ENCODE results near the gene SLC17A2.

The SLC17A2 gene

GRCh38 chr6:25921525-25922203, 8.8 kb downstream of the SLC17A2 start:
- DNase-seq (ENCODE audit: extremely low read depth in 1 of 2, low read depth in 1 of 2), result no peak

- DNase-seq (ENCODE audit: extremely low read depth in 1 of 2, low read depth in 1 of 2), result no peak
These were observed 10.8 kb downstream of the SLC17A2 start for GRCh38 chr6:25919657-25920056.

GRCh38 chr6:25918083-25918683, 12.3 kb downstream of the SLC17A2 start:
- DNase-seq (ENCODE audit: extremely low read depth in 1 of 2, low read depth in 1 of 2), result no peak

DNA sequence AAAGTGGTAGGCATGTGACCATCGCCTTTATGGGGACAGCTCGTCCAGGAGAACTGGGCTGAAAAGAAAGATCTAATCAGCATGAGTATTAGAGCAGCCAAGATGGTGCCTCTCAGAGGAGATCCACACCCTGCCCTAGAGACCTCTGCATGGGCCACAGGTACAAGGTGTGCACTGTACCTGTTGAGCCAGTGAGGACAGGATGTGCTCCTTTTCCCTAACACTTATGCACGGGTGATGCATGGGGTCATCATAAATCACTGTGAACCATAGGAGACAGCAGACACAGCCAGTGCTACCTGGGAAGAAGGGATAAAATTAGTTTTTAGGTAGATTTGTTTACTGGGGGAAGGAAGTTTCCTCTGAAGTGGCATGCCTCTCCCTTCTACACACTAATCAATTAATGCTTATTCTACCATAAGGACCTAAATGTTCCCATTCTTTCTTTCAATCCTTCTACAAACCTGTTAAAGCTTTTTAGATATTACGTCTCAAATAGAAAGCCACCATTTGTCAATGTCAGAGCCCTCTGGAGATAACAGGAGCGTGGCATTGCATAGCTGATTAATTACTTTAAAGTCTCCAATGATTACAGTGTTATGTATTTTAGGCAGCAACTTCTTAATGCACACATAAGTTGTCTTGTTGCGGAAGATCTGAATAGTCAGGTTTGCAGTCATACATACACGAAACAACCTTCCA, 13.6 kb downstream of the SLC17A2 start:
- no peak for DNase-seq (ENCODE audit: extremely low read depth in 1 of 2, low read depth in 1 of 2)

DNA sequence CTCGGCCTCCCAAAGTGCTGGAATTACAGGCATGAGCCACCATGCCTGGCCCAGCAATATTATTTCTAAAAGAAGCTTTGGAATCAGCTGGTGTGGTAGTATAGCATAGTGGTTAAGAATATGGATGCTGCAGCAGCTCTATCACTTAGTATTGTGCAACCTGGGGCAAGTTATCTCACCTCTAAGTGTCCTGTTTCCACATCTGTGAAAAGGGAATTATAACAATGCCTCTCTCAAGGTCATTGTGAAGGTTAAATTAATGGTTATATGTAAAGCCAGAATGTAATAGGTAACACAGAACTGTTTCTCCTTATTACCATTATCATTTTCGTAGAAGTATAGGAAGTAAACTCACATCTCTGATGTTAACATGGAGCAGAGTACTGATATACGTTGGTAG, 14.2 kb downstream of the SLC17A2 start:
- DNase-seq (ENCODE audit: extremely low read depth in 1 of 2, low read depth in 1 of 2), result no peak

DNA sequence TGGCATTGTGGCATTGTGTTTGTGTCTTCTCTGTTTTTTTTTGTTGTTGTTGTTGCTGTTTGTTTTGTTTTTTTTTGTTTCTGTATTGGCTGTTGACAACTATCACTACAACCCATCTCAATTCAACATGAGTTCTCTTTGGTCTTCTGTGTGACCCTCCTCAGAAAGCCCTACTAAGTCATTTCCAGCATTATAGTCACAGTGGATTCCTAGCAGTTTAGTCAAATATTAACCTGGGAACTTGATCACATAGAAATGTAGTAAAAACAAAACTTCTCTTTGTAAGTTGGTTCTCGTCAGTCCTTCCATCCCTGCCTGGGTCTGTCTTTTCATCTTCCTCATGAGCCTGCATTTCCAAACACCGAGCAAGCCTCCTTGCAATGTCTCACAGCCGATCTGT, 16.8 kb downstream of the SLC17A2 start:
- DNase-seq (ENCODE audit: extremely low read depth in 1 of 2, low read depth in 1 of 2), result no peak

GRCh38 chr6:25911351-25911750, 19.1 kb downstream of the SLC17A2 start:
- DNase-seq (ENCODE audit: extremely low read depth in 1 of 2, low read depth in 1 of 2), result no peak

DNA sequence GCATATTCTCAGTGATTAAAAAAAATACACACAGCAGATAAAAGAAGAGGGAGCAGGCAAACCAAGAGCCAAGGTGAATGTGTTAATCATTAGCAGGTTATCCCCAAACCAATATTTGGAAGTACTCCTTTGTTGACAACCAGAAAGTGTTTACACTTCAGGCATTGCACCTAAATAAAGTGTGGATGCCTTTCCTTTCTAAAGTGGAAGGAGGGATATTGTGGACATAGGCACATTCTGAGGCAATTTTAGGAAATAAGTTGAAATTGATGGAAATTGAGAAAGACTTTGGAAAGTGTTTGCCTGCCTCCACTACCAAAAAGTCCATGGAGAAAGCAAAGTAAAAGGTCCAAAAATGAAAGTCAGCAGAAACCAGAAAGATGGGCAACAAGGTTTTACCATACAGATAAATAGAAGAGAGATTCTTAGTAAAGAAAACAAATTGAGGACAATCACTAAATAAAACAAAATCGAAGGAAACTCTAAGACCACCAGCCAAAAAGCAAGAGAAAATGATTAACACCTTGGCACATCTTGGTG, 22.9 kb downstream of the SLC17A2 start:
- DNase-seq (ENCODE audit: extremely low read depth in 1 of 2, low read depth in 1 of 2), result no peak

- no peak for DNase-seq (ENCODE audit: extremely low read depth in 1 of 2, low read depth in 1 of 2)
These were observed 26.9 kb downstream of the SLC17A2 start for GRCh38 chr6:25903467-25904099.

DNA sequence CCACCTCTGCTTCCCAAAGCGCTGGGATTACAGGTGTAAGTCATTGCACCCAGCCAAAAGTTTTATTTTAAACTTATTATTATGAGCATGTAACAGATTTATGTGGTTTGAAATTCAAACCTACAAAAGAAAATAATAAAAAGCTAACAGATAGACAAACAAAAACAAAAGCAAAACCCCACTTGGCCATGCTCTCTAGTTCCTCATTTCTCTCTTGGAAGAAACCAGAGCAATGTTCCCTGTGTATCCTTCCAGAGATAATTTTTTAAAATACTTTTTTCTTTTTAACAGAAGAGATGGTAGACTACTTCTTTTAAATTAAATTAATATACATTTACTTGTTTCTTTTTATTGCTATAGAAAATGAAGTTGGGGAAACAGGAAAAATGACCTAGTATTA, 28.4 kb downstream of the SLC17A2 start:
- no peak for DNase-seq (ENCODE audit: extremely low read depth in 1 of 2, low read depth in 1 of 2)

DNA sequence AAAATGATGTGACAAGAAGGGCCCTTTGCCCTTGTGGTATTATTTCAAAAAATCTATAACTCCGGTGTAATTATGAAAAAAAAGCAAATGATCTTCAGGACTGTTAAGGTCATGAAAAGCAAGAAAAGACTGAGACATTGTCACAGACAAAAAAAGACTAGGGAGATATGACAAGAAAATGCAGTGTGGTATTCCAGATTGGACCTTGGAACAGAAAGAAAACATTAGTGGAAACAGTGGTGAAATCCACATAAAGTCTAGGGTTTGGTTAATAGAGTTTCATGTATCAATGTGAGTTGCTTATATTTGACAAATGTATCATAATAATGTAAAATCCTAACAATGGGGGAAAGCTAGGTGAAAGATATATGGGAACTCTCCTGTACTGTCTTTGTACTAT, 29.6 kb downstream of the SLC17A2 start:
- DNase-seq (ENCODE audit: extremely low read depth in 1 of 2, low read depth in 1 of 2), result no peak

DNA sequence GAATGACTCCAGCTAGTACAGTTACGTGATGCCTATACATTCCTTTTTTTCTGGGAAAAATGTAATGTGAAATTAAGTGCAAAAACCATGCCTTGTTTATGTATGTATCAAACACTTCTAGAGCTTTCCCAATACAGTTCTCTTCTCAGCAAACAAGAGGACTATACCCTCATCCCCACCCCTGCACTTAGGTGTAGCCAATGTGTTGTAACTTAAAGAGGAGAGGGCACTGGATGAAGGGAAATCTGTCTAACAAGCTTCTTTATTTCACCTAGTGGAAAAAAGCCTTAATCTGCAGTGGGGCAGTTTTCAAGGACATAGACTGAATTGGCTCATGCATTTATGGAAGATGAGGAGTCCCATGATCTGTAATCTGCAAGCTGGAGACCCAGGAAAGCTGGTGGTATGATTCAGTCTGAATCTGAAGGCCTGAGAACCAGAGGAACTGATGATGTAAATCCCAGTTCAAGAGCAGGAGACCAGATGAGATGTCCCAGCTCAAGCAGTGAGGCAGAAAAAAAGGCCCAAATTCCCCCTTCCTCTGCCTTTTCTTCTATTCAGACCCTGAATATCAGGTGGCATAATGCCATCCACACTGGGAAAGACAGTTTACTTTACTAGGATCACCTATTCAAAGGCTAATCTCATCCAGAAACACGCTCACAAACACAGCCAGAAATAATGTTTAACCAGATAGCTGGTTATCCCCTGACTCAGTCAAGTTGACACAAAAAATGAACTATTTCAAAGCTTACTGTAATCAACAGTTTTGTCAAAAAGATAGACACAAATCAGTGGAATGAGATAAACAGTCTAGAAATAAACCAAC, 30.7 kb downstream of the SLC17A2 start:
- DNase-seq (ENCODE audit: extremely low read depth in 1 of 2, low read depth in 1 of 2), result no peak

GRCh38 chr6:25899123-25899522, 31.4 kb downstream of the SLC17A2 start:
- DNase-seq (ENCODE audit: extremely low read depth in 1 of 2, low read depth in 1 of 2), result no peak

- no peak for DNase-seq (ENCODE audit: extremely low read depth in 1 of 2, low read depth in 1 of 2)
These were observed 32.1 kb downstream of the SLC17A2 start for GRCh38 chr6:25898289-25898977.

- no peak for DNase-seq (ENCODE audit: extremely low read depth in 1 of 2, low read depth in 1 of 2)
These were observed 34.2 kb downstream of the SLC17A2 start for GRCh38 chr6:25896252-25896651.

DNA sequence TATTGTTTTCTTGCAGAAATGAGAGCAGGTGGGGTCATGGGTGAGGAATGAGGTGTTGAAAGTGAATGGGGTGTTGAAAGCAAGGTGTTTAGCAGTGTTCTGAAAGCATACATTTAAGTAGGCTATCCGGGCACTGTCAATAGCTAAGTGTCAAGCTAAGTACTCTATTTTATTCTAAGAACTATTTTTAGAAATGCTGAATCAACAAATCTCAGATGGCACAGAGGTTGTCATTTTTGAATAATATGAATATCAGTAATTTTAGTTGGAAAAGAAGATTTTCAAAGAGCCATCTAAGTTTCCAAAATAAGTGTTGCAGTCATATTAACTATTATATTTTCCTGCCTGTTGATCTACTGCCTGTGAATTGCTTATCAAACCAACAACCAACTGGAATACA, 34.7 kb downstream of the SLC17A2 start:
- DNase-seq (ENCODE audit: extremely low read depth in 1 of 2, low read depth in 1 of 2), result no peak

- no peak for DNase-seq (ENCODE audit: extremely low read depth in 1 of 2, low read depth in 1 of 2)
These were observed 36.7 kb downstream of the SLC17A2 start for GRCh38 chr6:25893778-25894177.

GRCh38 chr6:25892877-25893276, 37.6 kb downstream of the SLC17A2 start:
- no peak for DNase-seq (ENCODE audit: extremely low read depth in 1 of 2, low read depth in 1 of 2)

DNA sequence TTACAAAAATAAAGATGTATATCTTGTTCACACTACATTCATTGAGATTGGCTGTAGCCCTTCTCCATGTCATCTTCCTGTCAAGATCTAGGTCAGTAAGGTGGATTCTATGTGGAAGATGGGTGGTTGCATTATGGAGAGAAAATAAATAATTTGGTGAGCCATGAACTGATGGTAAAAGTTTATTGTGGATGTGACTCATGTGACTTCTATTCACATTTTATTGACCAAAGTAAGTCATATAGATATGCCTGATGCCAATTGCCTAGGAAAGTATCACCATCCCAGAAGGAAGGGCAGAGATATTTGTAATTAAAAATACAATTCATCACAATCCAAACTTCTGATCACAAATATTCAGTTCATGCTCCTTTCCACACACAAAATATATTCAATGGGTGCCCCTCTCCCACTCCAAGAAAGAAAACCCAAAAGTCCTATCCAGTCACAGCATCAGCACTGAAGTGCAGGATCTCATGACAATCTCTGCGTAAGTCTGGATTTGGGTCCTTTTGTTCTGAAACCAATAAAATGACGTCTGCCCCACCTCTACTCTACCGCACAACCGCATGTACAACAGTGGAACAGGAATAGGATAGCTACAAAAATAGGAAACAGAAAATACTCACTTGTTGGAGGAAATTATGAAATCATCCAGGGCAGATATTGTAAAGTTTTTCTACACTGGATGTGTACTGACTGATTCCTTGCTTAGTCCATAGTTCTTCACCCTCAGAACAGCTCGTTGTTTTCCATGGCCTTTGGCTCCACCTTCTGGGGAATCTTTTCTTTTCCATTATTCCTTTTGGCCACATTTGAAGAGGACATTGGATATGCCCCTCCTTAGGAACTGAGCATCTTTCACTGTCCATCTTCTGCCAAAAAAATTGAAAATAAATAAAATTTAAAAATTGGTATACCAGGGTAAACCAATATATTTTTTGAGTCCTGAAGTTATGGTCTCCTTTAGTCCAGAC, 40.3 kb downstream of the SLC17A2 start:
- DNase-seq (ENCODE audit: extremely low read depth in 1 of 2, low read depth in 1 of 2), result no peak
